Ovary (tissue), 9 donors: ENCODE results near the gene PIPOX. TPM values are rescaled to one million over a fixed set of nuclear protein-coding genes. Genes with fewer than 3 reads are reported as not detected.

Source experiments
- DNase-seq, 5 donors: peaks; one replicate each; pipeline ENCODE4 v3.0.0-alpha.2; 2019 to 2020
- H3K27ac ChIP-seq, 2 donors: fragments of 200-600 bp; one replicate each; pipeline versions ENCODE4 v1.5.1 to v1.8.0; 2019 to 2022
- H3K27me3 ChIP-seq: fragments of 200-600 bp; one replicate; pipeline ENCODE4 v1.8.0; 2022
- H3K36me3 ChIP-seq: fragments of 200-600 bp; sonication (generic); one replicate; pipeline ENCODE4 v1.5.1; 2019
- H3K4me1 ChIP-seq: one replicate; pipeline ENCODE4 v1.8.1; 2013; ENCODE audit warnings: mild to moderate bottlenecking, moderate library complexity; ENCODE audit not compliant: insufficient read depth
- H3K4me3 ChIP-seq: fragments of 200-600 bp; sonication (generic); one replicate; pipeline ENCODE4 v1.5.1; 2017
- H3K9me3 ChIP-seq, 2 donors: fragments of 200-600 bp in 1 of 2; sonication (generic) in 1 of 2; one replicate each; pipeline versions ENCODE4 v1.5.1 to v1.8.1; 2013 to 2019; ENCODE audit warnings: mild to moderate bottlenecking in 1 of 2, moderate library complexity in 1 of 2
- EP300 ChIP-seq: sonication (generic); formaldehyde crosslinking; IDR thresholded peaks from one replicate; pipeline ENCODE4 v1.6.1; 2017; ENCODE audit warnings: antibody characterized with exemption
- POLR2A ChIP-seq: fragments of 450-650 bp; IDR thresholded peaks from one replicate; pipeline ENCODE4 v1.6.1; 2017; ENCODE audit warnings: antibody characterized with exemption, mild to moderate bottlenecking, moderate library complexity
- WGBS, 3 donors: extraction: QIAGEN DNeasy Blood & Tissue Kit in 1 of 3; methylation state at CpG; one replicate each; pipeline versions ENCODE4 v1.1.5 to v1.1.7; 2013 to 2017; 5-methylcytosine and 5-hydroxymethylcytosine counted together
- intact Hi-C, 4 donors: fragments of 100-400 bp; cut with DNase I; formaldehyde crosslinking; loops; one replicate each; pipeline versions ENCODE4 v1.11.0 to v1.15.1; 2022 to 2023
- polyA plus RNA-seq, 2 donors: library from polyadenylated mRNA; stranded (reverse); fragments of 200-250 nt in 1 of 2; fragments of 350-450 nt in 1 of 2; fragmentation: Illumina TruSeq in 1 of 2; extraction: RNeasy Lipid Tissue Mini Kit (QIAGEN cat#74804) in 1 of 2; gene quantifications; one replicate each; pipeline ENCODE4 v1.2.3, GENCODE V29; 2013 to 2014
- total RNA-seq, 7 donors: library from RNA; depleted of rRNA in 2 of 7; stranded (reverse); fragments of >200 nt in 2 of 7; fragmentation: NEBNext Ultra II Directional in 3 of 7; extraction: Animal tissue kit (Norgen Biotek cat#: 25700) in 3 of 7; gene quantifications; one replicate each; pipeline versions ENCODE4 v1.1.0 to v1.2.4, GENCODE V29; 2016 to 2023
- TF ChIP-seq, protein P1 (sequence below), 3 donors: fragments of 450-650 bp in 2 of 3; fragments of 200-600 bp in 1 of 3; IDR thresholded peaks; one replicate each; pipeline versions ENCODE4 v1.5.1 to v1.8.0; 2016 to 2022; ENCODE audit warnings: antibody characterized with exemption in 3 of 3, mild to moderate bottlenecking in 1 of 3
- donor health status: DM: no; HTN: no; CAD: no; lungs with moderate emphysema.
- donor health status: DM: no; HTN: no; CAD: no.
- donor health status: Bipolar disorder and iron deficiency.
- donor health status: DM: yes; HTN: yes; CAD: no.
- donor health status: DM: no; HTN: no; CAD: no.
- donor health status: DM: yes; HTN: yes; CAD: no.

Gene PIPOX
- total and polyA plus RNA-seq, 9 donors = 0.82 to 4.9 (median 2.1) TPM

DNA sequence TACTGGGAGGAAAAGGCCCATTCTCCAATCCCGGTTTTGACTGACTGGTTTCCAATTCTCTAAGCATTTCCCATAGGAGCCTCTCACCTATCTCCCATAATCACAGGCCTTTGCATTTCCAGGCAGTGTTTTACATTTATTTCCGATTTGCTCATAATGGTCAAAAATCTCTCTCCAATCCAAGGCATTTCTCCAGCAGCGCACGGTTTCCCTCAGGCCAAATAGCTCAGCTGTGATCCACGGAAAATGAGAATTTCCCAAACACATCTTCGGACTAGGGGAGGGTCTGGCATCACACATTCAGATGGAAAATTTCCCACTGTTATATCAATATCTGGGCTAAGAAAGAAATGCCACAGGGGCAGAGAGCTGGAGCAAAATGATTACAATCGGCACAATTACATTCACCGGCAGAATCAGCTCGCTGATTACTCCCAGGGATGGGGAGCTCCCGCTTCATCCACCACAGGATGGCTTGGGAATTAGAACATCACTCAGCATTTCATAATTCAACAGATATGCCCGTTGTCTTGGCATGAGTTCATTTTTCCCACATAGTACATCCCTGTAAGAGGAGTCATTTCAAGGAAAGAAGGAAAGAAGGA lies 6.7 kb downstream of the PIPOX start:
- 85 to 88% (median 87%) methylated on average over 11 of the region's 11 CpGs for WGBS, 3 donors

DNA sequence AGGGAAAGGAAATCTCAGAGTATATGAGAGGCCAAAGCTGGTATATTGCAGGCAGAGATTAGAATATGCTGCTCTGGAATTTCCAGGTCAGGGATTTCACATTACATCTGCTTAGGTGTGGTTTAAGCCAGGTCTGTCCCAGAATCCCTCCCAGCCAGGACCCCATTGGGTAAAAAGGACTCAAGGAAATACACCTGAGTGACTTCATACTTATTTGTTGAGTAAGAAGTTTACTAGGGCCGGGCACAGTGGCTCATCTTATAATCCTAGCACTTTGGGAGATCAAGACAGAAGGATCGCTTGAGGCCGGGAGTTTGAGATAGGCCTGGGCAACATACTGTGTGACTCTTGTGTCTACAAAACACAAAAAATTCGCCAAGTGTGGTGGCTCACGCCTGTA lies 7.2 kb downstream of the PIPOX start:
- Histone ChIP-seq H3K27me3 (no peaks in the 10 kb centered on the region), H3K27ac (no peak overlapping the region), H3K9me3 (no peaks in the 10 kb centered on the region), H3K4me3 (no peak overlapping the region), H3K36me3 (no peaks in the 10 kb centered on the region), H3K4me1 (no peaks in the 10 kb centered on the region)
- TF ChIP-seq POLR2A = no peak
- TF ChIP-seq EP300 = no peak
- TF ChIP-seq, protein P1, sequence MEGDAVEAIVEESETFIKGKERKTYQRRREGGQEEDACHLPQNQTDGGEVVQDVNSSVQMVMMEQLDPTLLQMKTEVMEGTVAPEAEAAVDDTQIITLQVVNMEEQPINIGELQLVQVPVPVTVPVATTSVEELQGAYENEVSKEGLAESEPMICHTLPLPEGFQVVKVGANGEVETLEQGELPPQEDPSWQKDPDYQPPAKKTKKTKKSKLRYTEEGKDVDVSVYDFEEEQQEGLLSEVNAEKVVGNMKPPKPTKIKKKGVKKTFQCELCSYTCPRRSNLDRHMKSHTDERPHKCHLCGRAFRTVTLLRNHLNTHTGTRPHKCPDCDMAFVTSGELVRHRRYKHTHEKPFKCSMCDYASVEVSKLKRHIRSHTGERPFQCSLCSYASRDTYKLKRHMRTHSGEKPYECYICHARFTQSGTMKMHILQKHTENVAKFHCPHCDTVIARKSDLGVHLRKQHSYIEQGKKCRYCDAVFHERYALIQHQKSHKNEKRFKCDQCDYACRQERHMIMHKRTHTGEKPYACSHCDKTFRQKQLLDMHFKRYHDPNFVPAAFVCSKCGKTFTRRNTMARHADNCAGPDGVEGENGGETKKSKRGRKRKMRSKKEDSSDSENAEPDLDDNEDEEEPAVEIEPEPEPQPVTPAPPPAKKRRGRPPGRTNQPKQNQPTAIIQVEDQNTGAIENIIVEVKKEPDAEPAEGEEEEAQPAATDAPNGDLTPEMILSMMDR (IDR thresholded peaks at IDR 0.05) = no peak
- DNase-seq = no peak
- intact Hi-C loops = no loop called here
- WGBS, 3 donors = 91 to 97% (median 92%) methylated on average over 5 of the region's 5 CpGs

More for the DNA sequence above, 6.7 kb downstream of the PIPOX start:
- TF ChIP-seq, protein P1 (IDR thresholded peaks at IDR 0.05) = no peak
- TF ChIP-seq POLR2A (no peak), EP300 (no peak)
- Histone ChIP-seq H3K27me3 (no peaks in the 10 kb centered on the region), H3K9me3 (no peaks in the 10 kb centered on the region), H3K36me3 (no peaks in the 10 kb centered on the region), H3K4me3 (no peak overlapping the region), H3K4me1 (no peaks in the 10 kb centered on the region), H3K27ac (no peak overlapping the region)
- intact Hi-C loops = no loop called here
- no peak for DNase-seq

DNA sequence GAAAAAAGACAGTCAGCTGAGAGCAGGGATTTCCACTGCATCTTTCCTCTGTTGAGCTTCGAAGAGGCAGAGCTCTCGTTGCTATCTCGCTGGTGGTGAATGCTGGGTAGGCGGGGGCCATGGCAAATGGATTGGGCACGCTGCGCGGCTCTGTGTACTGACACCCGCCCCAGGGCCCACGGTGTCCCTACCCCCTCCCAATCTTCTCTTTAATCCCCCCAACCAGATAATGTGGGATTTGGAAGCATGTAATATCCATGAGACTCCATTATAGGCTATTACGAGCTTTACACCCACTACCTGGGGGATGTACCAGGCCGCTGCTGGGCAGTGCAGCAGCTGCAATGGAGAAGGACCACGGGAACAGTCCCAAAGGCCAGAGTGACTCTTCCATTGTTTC lies 8.3 kb downstream of the PIPOX start:
- H3K27me3 ChIP-seq = no peaks in the 10 kb centered on the region
- intact Hi-C loops = no loop called here
- WGBS, 3 donors = 81 to 86% (median 82%) methylated on average over 12 of the region's 12 CpGs

DNA sequence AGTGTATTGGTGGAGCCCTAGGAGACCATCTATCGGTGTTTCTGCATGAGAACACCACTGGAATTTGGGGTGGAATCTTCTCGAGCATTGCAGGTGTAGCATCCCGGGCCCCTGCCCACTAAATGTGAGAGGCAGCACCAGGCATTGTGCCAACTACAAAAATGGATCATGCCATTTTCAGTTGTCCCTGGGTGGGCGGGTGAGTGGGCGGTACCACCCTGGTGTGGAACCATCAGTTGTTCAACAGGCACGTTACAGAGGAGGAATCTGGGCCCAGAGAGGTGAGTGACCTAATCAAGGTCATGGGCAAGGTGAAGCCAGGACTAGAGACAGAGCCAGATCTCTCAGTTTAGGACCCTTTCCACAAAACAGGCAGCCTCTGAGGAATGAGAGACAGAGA lies 8.8 kb downstream of the PIPOX start:
- Histone ChIP-seq H3K36me3 (no peaks in the 10 kb centered on the region), H3K4me1 (no peaks in the 10 kb centered on the region), H3K27ac (no peak overlapping the region), H3K27me3 (no peaks in the 10 kb centered on the region), H3K4me3 (no peak overlapping the region), H3K9me3 (no peaks in the 10 kb centered on the region)
- no peak for DNase-seq
- TF ChIP-seq POLR2A (no peak), EP300 (no peak)
- TF ChIP-seq, protein P1 (IDR thresholded peaks at IDR 0.05) = no peak
- WGBS, 3 donors = 62 to 66% (median 65%) methylated on average over 6 of the region's 6 CpGs
- intact Hi-C loops = no loop called here

More for the DNA sequence above, 8.3 kb downstream of the PIPOX start:
- TF ChIP-seq POLR2A = no peak
- TF ChIP-seq EP300 = no peak
- TF ChIP-seq, protein P1 (IDR thresholded peaks at IDR 0.05) = no peak
- Histone ChIP-seq H3K9me3 (no peaks in the 10 kb centered on the region), H3K4me3 (no peak overlapping the region), H3K27ac (no peak overlapping the region), H3K36me3 (no peaks in the 10 kb centered on the region), H3K4me1 (no peaks in the 10 kb centered on the region)
- no peak for DNase-seq
